Tibial artery (tissue), 4 donors: ENCODE data around the gene TRIOBP.

Experiments
- DNase-seq, 2 donors: peaks; one replicate each; pipeline ENCODE4 v3.0.0-alpha.2; 2019
- H3K27ac ChIP-seq, 2 donors: fragments of 200-600 bp; sonication (generic) in 1 of 2; 1 replicate in 1 of 2; 2 replicates in 1 of 2; pipeline ENCODE4 v1.5.1; 2018 to 2019; ENCODE audit warnings: mild to moderate bottlenecking in 1 of 2
- H3K27me3 ChIP-seq, 2 donors: fragments of 200-600 bp; sonication (generic) in 1 of 2; one replicate each; pipeline versions ENCODE4 v1.5.1 to v1.6.0; 2016 to 2019
- H3K36me3 ChIP-seq, 3 donors: fragments of 200-600 bp; sonication (generic) in 2 of 3; one replicate each; pipeline ENCODE4 v1.5.1; 2016 to 2019; ENCODE audit warnings: mild to moderate bottlenecking in 2 of 3
- H3K4me1 ChIP-seq, 4 donors: fragments of 200-600 bp; sonication (generic) in 2 of 4; 1 replicate in 3 of 4; 2 replicates in 1 of 4; pipeline ENCODE4 v1.5.1; 2016 to 2019
- H3K4me3 ChIP-seq, 2 donors: fragments of 200-600 bp; sonication (generic) in 1 of 2; 1 replicate in 1 of 2; 2 replicates in 1 of 2; pipeline ENCODE4 v1.5.1; 2018 to 2019; ENCODE audit warnings: mild to moderate bottlenecking in 2 of 2
- H3K9me3 ChIP-seq, 3 donors: fragments of 200-600 bp; sonication (generic) in 1 of 3; one replicate each; pipeline ENCODE4 v1.5.1; 2016 to 2019
- CTCF ChIP-seq, 2 experiments: fragments of 200-600 bp in 1 of 2; fragments of 450-650 bp in 1 of 2; IDR thresholded peaks; one replicate each; pipeline ENCODE4 v1.5.1; 2017 to 2019; ENCODE audit warnings: antibody characterized with exemption in 2 of 2, mild to moderate bottlenecking in 1 of 2, moderate library complexity in 1 of 2
- intact Hi-C: fragments of 100-400 bp; cut with DNase I; formaldehyde crosslinking; loops from one replicate; pipeline ENCODE4 v1.15.0; 2023; ENCODE audit warnings: low total_unique reads

TRIOBP gene

GRCh38 chr22:37781434-37782059 lies 84.7 kb downstream of the TRIOBP start:
- TF ChIP-seq CTCF (IDR thresholded peaks at IDR 0.05), result no peak
- DNase-seq, result no peak
- H3K4me3 ChIP-seq, result no peak overlapping the region
- H3K36me3 ChIP-seq, result no peaks in the 10 kb centered on the region
- no peak overlapping the region for H3K27ac ChIP-seq
- peaks cover 0 to 26% of the 10 kb centered on the region in 2 donors for H3K27me3 ChIP-seq
- peaks cover 0 to 17% (median 8%) of the 10 kb centered on the region in 4 donors for H3K4me1 ChIP-seq
- intact Hi-C loops, result no loop called here
- no peaks in the 10 kb centered on the region for H3K9me3 ChIP-seq

GRCh38 chr22:37782340-37783168 lies 85.7 kb downstream of the TRIOBP start:
- no peaks in the 10 kb centered on the region for H3K36me3 ChIP-seq
- peaks cover 0 to 26% of the 10 kb centered on the region in 2 donors for H3K27me3 ChIP-seq
- H3K4me1 ChIP-seq, result peaks cover 0 to 7% (median 0%) of the 10 kb centered on the region in 4 donors
- DNase-seq, result no peak
- no peak overlapping the region for H3K4me3 ChIP-seq
- H3K9me3 ChIP-seq, result no peaks in the 10 kb centered on the region
- intact Hi-C loops, result no loop called here
- TF ChIP-seq CTCF (IDR thresholded peaks at IDR 0.05), result no peak
- no peak overlapping the region for H3K27ac ChIP-seq

GRCh38 chr22:37784829-37785495 lies 88.1 kb downstream of the TRIOBP start:
- intact Hi-C loops, result no loop called here
- H3K36me3 ChIP-seq, result no peaks in the 10 kb centered on the region

GRCh38 chr22:37790234-37790633 lies 93.4 kb downstream of the TRIOBP start:
- Histone ChIP-seq H3K9me3 (no peaks in the 10 kb centered on the region), H3K4me1 (peaks cover 0 to 6% (median 0%) of the 10 kb centered on the region in 4 donors), H3K27ac (no peak overlapping the region), H3K36me3 (no peaks in the 10 kb centered on the region), H3K27me3 (peaks cover 0 to 6% of the 10 kb centered on the region in 2 donors), H3K4me3 (no peak overlapping the region)
- intact Hi-C loops, result loop anchor here (5.0 kb wide), 1 partner anchor 148 kb away; no protein-coding TSS in a partner anchor
- TF ChIP-seq CTCF (IDR thresholded peaks at IDR 0.05), result no peak
- no peak for DNase-seq

More at GRCh38 chr22:37784829-37785495, 88.1 kb downstream of the TRIOBP start:
- Histone ChIP-seq H3K9me3 (no peaks in the 10 kb centered on the region), H3K27ac (no peak overlapping the region), H3K4me1 (peaks cover 0 to 5% (median 0%) of the 10 kb centered on the region in 4 donors), H3K27me3 (peaks cover 0 to 26% of the 10 kb centered on the region in 2 donors), H3K4me3 (no peak overlapping the region)
- TF ChIP-seq CTCF (IDR thresholded peaks at IDR 0.05), result no peak
- DNase-seq, result no peak

GRCh38 chr22:37792494-37792893 lies 95.6 kb downstream of the TRIOBP start:
- no peaks in the 10 kb centered on the region for H3K27me3 ChIP-seq
- no peaks in the 10 kb centered on the region for H3K36me3 ChIP-seq
- no peak for TF ChIP-seq CTCF (IDR thresholded peaks at IDR 0.05)
- peaks cover 0 to 6% (median 0%) of the 10 kb centered on the region in 4 donors for H3K4me1 ChIP-seq
- intact Hi-C loops, result loop anchor here (5.0 kb wide), 1 partner anchor 150 kb away; no protein-coding TSS in a partner anchor
- H3K27ac ChIP-seq, result no peak overlapping the region
- no peaks in the 10 kb centered on the region for H3K9me3 ChIP-seq
- no peak for DNase-seq
- no peak overlapping the region for H3K4me3 ChIP-seq
